Natural killer cell (primary cell): ENCODE measurements around the gene PTDSS2. TPM values are rescaled to one million over a fixed set of nuclear protein-coding genes. Genes with fewer than 3 reads are reported as not detected.

Source experiments
- ATAC-seq, 3 donors: fragments of 150-1000 bp in 2 of 3; fragments of 200-7000 bp in 1 of 3; cut with Tn5 transposase; 1 replicate in 1 of 3; 2 replicates in 2 of 3; pipeline ENCODE4 v1.10.0; 2021; ENCODE audit warnings: mild to moderate bottlenecking in 2 of 3, moderate library complexity in 2 of 3
- DNase-seq, 2 donors: peaks; one replicate each; pipeline versions ENCODE4 v3.0.0 to v3.0.0-alpha.2; 2013 to 2021; ENCODE audit warnings: mixed read lengths in 1 of 2
- H3K27ac ChIP-seq: one replicate; pipeline ENCODE4 v1.5.1; 2013; ENCODE audit warnings: mild to moderate bottlenecking, low read length
- H3K27me3 ChIP-seq: one replicate; pipeline ENCODE4 v1.6.1; 2013; ENCODE audit warnings: low read length; ENCODE audit not compliant: control insufficient read depth, insufficient read depth
- H3K36me3 ChIP-seq: one replicate; pipeline ENCODE4 v1.6.1; 2013; ENCODE audit warnings: low read length; ENCODE audit not compliant: control insufficient read depth, insufficient read depth
- H3K4me1 ChIP-seq: one replicate; pipeline ENCODE4 v1.6.1; 2013; ENCODE audit warnings: low read length; ENCODE audit not compliant: control insufficient read depth, insufficient read depth
- H3K4me3 ChIP-seq: one replicate; pipeline ENCODE4 v1.5.1; 2013; ENCODE audit warnings: low read length
- H3K9me3 ChIP-seq: one replicate; pipeline ENCODE4 v1.6.1; 2013; ENCODE audit warnings: low read length; ENCODE audit not compliant: control insufficient read depth, insufficient read depth
- H3K27ac Mint-ChIP-seq, 2 donors: one replicate each; pipeline ENCODE4 v1.8.0; 2022; ENCODE audit warnings: mild to moderate bottlenecking in 2 of 2, mixed read lengths in 2 of 2, moderate library complexity in 1 of 2
- H3K27me3 Mint-ChIP-seq, 2 donors: one replicate each; pipeline ENCODE4 v1.8.0; 2022; ENCODE audit warnings: low read depth in 2 of 2, mixed read lengths in 2 of 2
- H3K36me3 Mint-ChIP-seq: one replicate; pipeline ENCODE4 v1.8.0; 2022; ENCODE audit warnings: mixed read lengths
- H3K4me1 Mint-ChIP-seq, 2 donors: one replicate each; pipeline ENCODE4 v1.8.0; 2022; ENCODE audit warnings: mixed read lengths in 2 of 2
- H3K4me3 Mint-ChIP-seq: one replicate; pipeline ENCODE4 v1.8.0; 2022; ENCODE audit warnings: mild to moderate bottlenecking, moderate library complexity, mixed read lengths
- H3K9me3 Mint-ChIP-seq, 2 donors: one replicate each; pipeline ENCODE4 v1.8.0; 2022; ENCODE audit warnings: mixed read lengths in 2 of 2
- WGBS: methylation state at CpG from one replicate; pipeline ENCODE4 v1.1.7; 2013; ENCODE audit warnings: missing lambda C conversion rate; ENCODE audit not compliant: insufficient coverage; 5-methylcytosine and 5-hydroxymethylcytosine counted together
- intact Hi-C: fragments of 100-400 bp; cut with micrococcal nuclease; formaldehyde crosslinking; loops from one replicate; pipeline ENCODE4 v1.14.2; 2022
- total RNA-seq, 4 donors: library from RNA; stranded (reverse); fragments of 120-200 nt in 1 of 4; gene quantifications; one replicate each; pipeline versions ENCODE4 v1.2.3 to v1.2.4, GENCODE V29; 2013 to 2022
- TF ChIP-seq, protein P1 (sequence below): fragments of 200-600 bp; IDR thresholded peaks from one replicate; pipeline ENCODE4 v1.8.0; 2022; ENCODE audit warnings: antibody characterized with exemption

PTDSS2 gene
- total RNA-seq, 3 donors from 2014 or later (not counting 1 experiment from before 2014, with no cell fraction given) = 21.5 to 25.1 (median 23.4) TPM

DNA sequence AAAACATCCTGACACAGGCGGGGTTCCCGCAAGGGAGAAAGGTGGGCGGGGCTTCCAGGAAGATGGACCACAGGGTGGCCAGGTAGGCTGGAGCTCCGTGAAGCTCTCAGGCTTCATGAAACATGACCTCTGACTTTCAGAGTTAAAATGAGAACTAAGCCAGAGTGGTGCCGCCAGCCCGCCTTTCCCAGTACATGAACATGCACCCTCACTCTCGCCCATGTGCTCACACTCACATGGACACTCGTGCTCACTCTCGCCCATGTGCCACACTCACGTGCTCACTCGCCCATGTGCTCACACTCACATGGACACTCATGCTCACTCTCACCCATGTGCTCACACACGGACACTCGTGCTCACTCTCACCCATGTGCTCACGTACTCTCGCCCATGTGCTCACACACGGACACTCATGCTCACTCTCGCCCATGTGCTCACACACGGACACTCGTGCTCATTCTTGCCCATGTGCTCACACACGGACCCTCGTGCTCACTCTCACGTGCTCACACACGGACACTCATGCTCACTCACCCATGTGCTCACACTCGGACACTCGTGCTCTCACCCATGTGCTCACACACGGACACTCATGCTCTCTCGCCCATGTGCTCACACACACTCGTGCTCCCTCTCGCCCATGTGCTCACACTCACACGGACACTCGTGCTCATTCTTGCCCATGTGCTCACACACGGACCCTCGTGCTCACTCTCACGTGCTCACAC is 46.9 kb downstream of the PTDSS2 start:
- peaks cover 2% of the 10 kb centered on the region for H3K4me1 ChIP-seq
- H3K36me3 ChIP-seq = peaks cover 62% of the 10 kb centered on the region
- Mint-ChIP-seq H3K27me3 (no peaks in the 10 kb centered on the region), H3K9me3 (no peaks in the 10 kb centered on the region), H3K36me3 (peaks cover 9% of the 10 kb centered on the region), H3K4me1 (peaks cover 0 to 7% of the 10 kb centered on the region in 2 donors), H3K27ac (no peak overlapping the region), H3K4me3 (no peak overlapping the region)
- DNase-seq (no peak), ATAC-seq (no peak)
- no peaks in the 10 kb centered on the region for H3K9me3 ChIP-seq
- no peaks in the 10 kb centered on the region for H3K27me3 ChIP-seq
- intact Hi-C loops = no loop called here
- 97% methylated on average over 34 of the region's 34 CpGs for WGBS
- H3K27ac ChIP-seq = no peak overlapping the region
- TF ChIP-seq, protein P1, sequence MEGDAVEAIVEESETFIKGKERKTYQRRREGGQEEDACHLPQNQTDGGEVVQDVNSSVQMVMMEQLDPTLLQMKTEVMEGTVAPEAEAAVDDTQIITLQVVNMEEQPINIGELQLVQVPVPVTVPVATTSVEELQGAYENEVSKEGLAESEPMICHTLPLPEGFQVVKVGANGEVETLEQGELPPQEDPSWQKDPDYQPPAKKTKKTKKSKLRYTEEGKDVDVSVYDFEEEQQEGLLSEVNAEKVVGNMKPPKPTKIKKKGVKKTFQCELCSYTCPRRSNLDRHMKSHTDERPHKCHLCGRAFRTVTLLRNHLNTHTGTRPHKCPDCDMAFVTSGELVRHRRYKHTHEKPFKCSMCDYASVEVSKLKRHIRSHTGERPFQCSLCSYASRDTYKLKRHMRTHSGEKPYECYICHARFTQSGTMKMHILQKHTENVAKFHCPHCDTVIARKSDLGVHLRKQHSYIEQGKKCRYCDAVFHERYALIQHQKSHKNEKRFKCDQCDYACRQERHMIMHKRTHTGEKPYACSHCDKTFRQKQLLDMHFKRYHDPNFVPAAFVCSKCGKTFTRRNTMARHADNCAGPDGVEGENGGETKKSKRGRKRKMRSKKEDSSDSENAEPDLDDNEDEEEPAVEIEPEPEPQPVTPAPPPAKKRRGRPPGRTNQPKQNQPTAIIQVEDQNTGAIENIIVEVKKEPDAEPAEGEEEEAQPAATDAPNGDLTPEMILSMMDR = no peak
- no peak overlapping the region for H3K4me3 ChIP-seq

- Mint-ChIP-seq H3K9me3 (no peaks in the 10 kb centered on the region), H3K27me3 (no peaks in the 10 kb centered on the region), H3K27ac (no peak overlapping the region), H3K36me3 (peaks cover 9% of the 10 kb centered on the region), H3K4me1 (peaks cover 0 to 7% of the 10 kb centered on the region in 2 donors), H3K4me3 (no peak overlapping the region)
- no peak for ATAC-seq
- intact Hi-C loops = no loop called here
- Histone ChIP-seq H3K9me3 (no peaks in the 10 kb centered on the region), H3K4me1 (peaks cover 10% of the 10 kb centered on the region), H3K36me3 (peaks cover 62% of the 10 kb centered on the region), H3K27me3 (no peaks in the 10 kb centered on the region), H3K4me3 (no peak overlapping the region), H3K27ac (no peak overlapping the region)
- TF ChIP-seq, protein P1 = no peak
- 98% methylated on average over 31 of the region's 31 CpGs for WGBS
- no peak for DNase-seq
Measured at GRCh38 chr11:497565-498296, 47.7 kb downstream of the PTDSS2 start.

- ATAC-seq = no peak
- no peak overlapping the region for H3K27ac Mint-ChIP-seq
- H3K4me1 Mint-ChIP-seq = peaks cover 0 to 7% of the 10 kb centered on the region in 2 donors
- no peak for DNase-seq
- 96% methylated on average over 39 of the region's 39 CpGs for whole genome bisulfite sequencing
- TF ChIP-seq, protein P1 = no peak
- peaks cover 62% of the 10 kb centered on the region for H3K36me3 ChIP-seq
- H3K36me3 Mint-ChIP-seq = peaks cover 9% of the 10 kb centered on the region
- no peak overlapping the region for H3K4me3 ChIP-seq
- peaks cover 15% of the 10 kb centered on the region for H3K4me1 ChIP-seq
- no peaks in the 10 kb centered on the region for H3K27me3 ChIP-seq
- intact Hi-C loops = no loop called here
- H3K9me3 Mint-ChIP-seq = no peaks in the 10 kb centered on the region
- H3K9me3 ChIP-seq = no peaks in the 10 kb centered on the region
- H3K27me3 Mint-ChIP-seq = no peaks in the 10 kb centered on the region
- H3K4me3 Mint-ChIP-seq = no peak overlapping the region
- no peak overlapping the region for H3K27ac ChIP-seq
Measured at GRCh38 chr11:498297-499181, 48.5 kb downstream of the PTDSS2 start.
